K562 (cell line): ENCODE results near the gene EPN2. TPM values are rescaled to one million over a fixed set of nuclear protein-coding genes. Genes with fewer than 3 reads are reported as not detected.

Source experiments
- ATAC-seq: fragments of 200-7000 bp; cut with Tn5 transposase; 3 replicates; pipeline ENCODE4 v1.9.1; 2020; ENCODE audit warnings: moderate library complexity
- BruUV-seq: library from RNA; stranded (reverse); fragments of 400-500 nt; replicated peaks from 2 replicates; lab custom pipeline; 2021; lab: Mats Ljungman, UMichigan
- CTCF ChIA-PET: fragments of 300-600 bp; formaldehyde crosslinking; extraction: SDS; loops from one replicate; lab custom pipeline; 2021; ENCODE audit warnings: low intra/inter-chr PET ratio; lab: Yijun Ruan, JAX
- POLR2A ChIA-PET: fragments of 300-600, 350-650 bp; sonication (Branson Sonifier 250); formaldehyde crosslinking; extraction: SDS; loops from one replicate; lab custom pipeline; 2021; ENCODE audit warnings: antibody characterized with exemption, inconsistent platforms; lab: Yijun Ruan, JAX
- DNase-seq, 4 experiments: peaks; one replicate each; pipeline versions ENCODE4 v3.0.0 to v3.0.0-alpha.2; 2011 to 2018; ENCODE audit warnings: low spot score in 3 of 4, mixed read lengths in 3 of 4; ENCODE audit errors: extremely low read depth in 1 of 4
- FAIRE-seq: peaks from 2 replicates; lab custom pipeline; 2011; peaks lifted over from hg19 to GRCh38; lab: Jason Lieb, UNC
- H2AFZ ChIP-seq: 2 replicates; pipeline ENCODE4 v1.6.0; 2011; ENCODE audit warnings: low read depth, low read length, control low read depth, inconsistent platforms
- H3K27ac ChIP-seq: fragments of 200-600 bp; 3 replicates; pipeline ENCODE4 v1.8.0; 2011; ENCODE audit warnings: low read depth, mild to moderate bottlenecking, control low read depth, inconsistent platforms, low read length, moderate library complexity, mixed read lengths; ENCODE audit errors: extremely low read depth
- H3K27me3 ChIP-seq, 2 experiments: fragments of 300-600 bp in 1 of 2; 2 replicates in 1 of 2; 3 replicates in 1 of 2; pipeline versions ENCODE4 v1.6.0 to v1.8.0; 2011; ENCODE audit warnings: inconsistent platforms in 2 of 2, low read length in 2 of 2, mild to moderate bottlenecking in 1 of 2, mixed read lengths in 1 of 2, moderate library complexity in 1 of 2; ENCODE audit not compliant: control insufficient read depth in 2 of 2, insufficient read depth in 2 of 2
- H3K36me3 ChIP-seq: fragments of 300-600 bp; 3 replicates; pipeline ENCODE4 v1.8.0; 2011; ENCODE audit warnings: mild to moderate bottlenecking, low read length, inconsistent platforms; ENCODE audit not compliant: control insufficient read depth, insufficient read depth
- H3K4me1 ChIP-seq, 2 experiments: fragments of 200-600 bp in 1 of 2; replicated peaks in 1 of 2; 2 replicates in 1 of 2; 3 replicates in 1 of 2; pipeline versions ENCODE4 v1.5.1 to v1.8.0; 2011; ENCODE audit warnings: inconsistent platforms in 2 of 2, low read length in 2 of 2, mild to moderate bottlenecking in 1 of 2, mixed read lengths in 1 of 2, moderate library complexity in 1 of 2; ENCODE audit not compliant: control insufficient read depth in 2 of 2, insufficient read depth in 2 of 2
- H3K4me2 ChIP-seq: 2 replicates; pipeline ENCODE4 v1.6.1; 2011; ENCODE audit warnings: low read length, control low read depth, inconsistent platforms, mixed read lengths; ENCODE audit not compliant: insufficient read depth
- H3K4me3 ChIP-seq: fragments of 200-600 bp; sonication (generic), shearing (Covaris generic); 2 replicates; pipeline ENCODE4 v1.5.1; 2016; ENCODE audit warnings: control low read depth, inconsistent platforms
- H3K79me2 ChIP-seq: fragments of 200-600 bp; 3 replicates; pipeline ENCODE4 v1.8.0; 2011; ENCODE audit warnings: low read length, inconsistent platforms; ENCODE audit not compliant: control insufficient read depth, insufficient read depth
- H3K9ac ChIP-seq, 2 experiments: 2 replicates each; pipeline versions ENCODE4 v1.6.0 to v1.6.1; 2011; ENCODE audit warnings: low read depth in 2 of 2, low read length in 2 of 2, control low read depth in 1 of 2, inconsistent platforms in 1 of 2, mild to moderate bottlenecking in 1 of 2, mixed read lengths in 1 of 2; ENCODE audit not compliant: insufficient read depth in 1 of 2
- H3K9me1 ChIP-seq: one replicate; pipeline ENCODE4 v1.6.0; 2011; ENCODE audit warnings: inconsistent platforms, mild to moderate bottlenecking, low read length, moderate library complexity; ENCODE audit not compliant: control insufficient read depth, insufficient read depth
- H3K9me3 ChIP-seq: replicated peaks from 2 replicates; pipeline ENCODE4 v1.5.1; 2011; ENCODE audit warnings: low read depth, low read length, inconsistent platforms; ENCODE audit not compliant: control insufficient read depth, insufficient read depth
- H4K20me1 ChIP-seq: replicated peaks from 2 replicates; pipeline ENCODE4 v1.6.1; 2011; ENCODE audit warnings: low read length, inconsistent platforms, mixed read lengths; ENCODE audit not compliant: control insufficient read depth, insufficient read depth
- CBFA2T3 ChIP-seq: fragments of 450-650 bp; IDR thresholded peaks from 2 replicates; pipeline ENCODE4 v1.6.1; 2017
- NBN ChIP-seq: fragments of 450-650 bp; IDR thresholded peaks from 2 replicates; pipeline ENCODE4 v1.6.1; 2016; ENCODE audit warnings: low read depth, mild to moderate bottlenecking
- NFXL1 ChIP-seq: fragments of 450-650 bp; formaldehyde crosslinking; IDR thresholded peaks from 2 replicates; pipeline ENCODE4 v1.4.0; 2021; ENCODE audit warnings: mild to moderate bottlenecking
- NR2C1 ChIP-seq, 2 experiments: fragments of 450-650 bp; IDR thresholded peaks; 2 replicates each; pipeline ENCODE4 v1.6.1; 2017; ENCODE audit warnings: mild to moderate bottlenecking in 2 of 2, antibody characterized with exemption in 1 of 2, inconsistent platforms in 1 of 2, missing compliant biosample characterization in 1 of 2, missing genetic modification characterization in 1 of 2
- PCBP1 ChIP-seq: fragments of 200-400 bp; formaldehyde crosslinking; IDR thresholded peaks from 2 replicates; pipeline ENCODE4 v1.6.1; 2018; ENCODE audit warnings: mild to moderate bottlenecking, low read depth, low read length; ENCODE audit not compliant: poor library complexity, severe bottlenecking
- SIX5 ChIP-seq, 2 experiments: IDR thresholded peaks; 2 replicates each; pipeline ENCODE4 v1.6.1; 2011; ENCODE audit warnings: low read length in 2 of 2, borderline replicate concordance in 1 of 2, low read depth in 1 of 2, mild to moderate bottlenecking in 1 of 2, moderate library complexity in 1 of 2; ENCODE audit not compliant: insufficient read depth in 1 of 2
- TFAP4 ChIP-seq: sonication (generic); formaldehyde crosslinking; IDR thresholded peaks from 2 replicates; pipeline ENCODE4 v1.8.0; 2022; ENCODE audit warnings: missing genetic modification reagents, mild to moderate bottlenecking, moderate library complexity, borderline replicate concordance
- YBX1 ChIP-seq: fragments of 450-650 bp; IDR thresholded peaks from 2 replicates; pipeline ENCODE4 v1.7.1; 2016; ENCODE audit warnings: mild to moderate bottlenecking
- WGBS: fragments of 100-300 bp; shearing (Covaris generic); methylation state at CpG from one replicate; pipeline ENCODE4 v1.1.6; 2016; ENCODE audit warnings: low coverage, mixed read lengths; ENCODE audit not compliant: insufficient coverage; ENCODE audit errors: missing lambda C conversion rate; 5-methylcytosine and 5-hydroxymethylcytosine counted together
- in situ Hi-C: fragments of 300-500 bp; cut with MboI; formaldehyde crosslinking; loops from 4 replicates; pipeline ENCODE4 v1.15.0; 2018; ENCODE audit warnings: inconsistent platforms, mixed read lengths
- intact Hi-C: fragments of 100-400 bp; cut with micrococcal nuclease; formaldehyde crosslinking; loops from 2 replicates; pipeline ENCODE4 v1.14.2; 2022
- polyA plus RNA-seq, 8 experiments: library from polyadenylated mRNA; depleted of rRNA in 4 of 8; stranded (reverse) in 5 of 8; unstranded in 3 of 8; fragments of >200 nt; fragmentation: Nextera tagmentation in 2 of 8; fragmentation: Illumina TruSeq in 1 of 8; extraction: Ambion mirVana in 2 of 8; extraction: Trizol in 1 of 8; gene quantifications; 2 replicates each; pipeline versions ENCODE4 v1.2.1 to v1.2.3, GENCODE V29; 2011 to 2014; ENCODE audit warnings: inconsistent platforms in 1 of 8, missing spikeins in 1 of 8
- total RNA-seq, 7 experiments: library from RNA; depleted of rRNA in 6 of 7; stranded (reverse); fragments of >200 nt in 6 of 7; fragmentation: Illumina TruSeq in 2 of 7; extraction: Trizol in 2 of 7; gene quantifications; 2 replicates each; pipeline versions ENCODE4 v1.2.1 to v1.2.3, GENCODE V29; 2011 to 2021; ENCODE audit warnings: low replicate concordance in 1 of 7

EPN2 gene
- total and polyA plus RNA-seq, 9 of the 15 experiments (the other 6 are each of a cell fraction or from before 2014, with no cell fraction given), result 1.0 to 12.9 (median 8.9) TPM

GRCh38 chr17:19248151-19248927 lies 11.2 kb downstream of the EPN2 start (continued):
- TF ChIP-seq NFXL1 (no peak), PCBP1 (no peak), SIX5 (IDR thresholded peaks at IDR 0.05; ENCODE audit: borderline replicate concordance in 1 of 2, insufficient read depth in 1 of 2, low read depth in 1 of 2, low read length in 2 of 2) (no peak), CBFA2T3 (peak; percentile 71), YBX1 (no peak)

- no peaks in the 10 kb centered on the region for H3K27me3 ChIP-seq
- H3K4me3 ChIP-seq, result no peak overlapping the region
- intact Hi-C loops, result no loop called here
- ChIA-PET CTCF (no interaction called here), POLR2A (interaction anchor here (0.6 to 3.6 kb wide), 3 partner anchors 10 to 169 kb away, joined by 4 to 16 read pairs (median 7); no protein-coding TSS in a partner anchor)
- H3K9me3 ChIP-seq, result no peaks in the 10 kb centered on the region
- in situ Hi-C loops, result loop anchor here (10.0 kb wide), 1 partner anchor 144 kb away; no protein-coding TSS in a partner anchor
- H3K4me2 ChIP-seq, result peak overlapping the region; percentile 18; the same call in 1 of the 2 replicates
- no peak for FAIRE-seq
- H3K27ac ChIP-seq, result no peak overlapping the region; the same call in 2 of the 3 replicates
- WGBS, result 46% methylated on average over 7 of the region's 7 CpGs
- peaks cover 2% of the 10 kb centered on the region for H3K9me1 ChIP-seq
- DNase-seq, result peak in 1 of 4 experiments; percentile 18
- H2AFZ ChIP-seq, result no peak overlapping the region
- ATAC-seq, result peak; percentile 49
- H3K79me2 ChIP-seq, result peaks cover 22% of the 10 kb centered on the region
- peak overlapping the region; percentile 9 to 63; a peak in 1 of 4 replicates for H3K9ac ChIP-seq
- BruUV-seq, result no TSS peak
- peaks cover 15% of the 10 kb centered on the region; the same call in 1 of the 2 replicates for H4K20me1 ChIP-seq
- H3K36me3 ChIP-seq, result 0 out of 3 replicates have a peak, but pooled peaks cover 4% of the 10 kb centered on the region
- TF ChIP-seq TFAP4 (CRISPR knock-in tag) (0 out of 2 replicates have a peak, but pooled peaks have one; percentile 17), NR2C1 (IDR thresholded peaks at IDR 0.05) (no peak), NR2C1 (tag; IDR thresholded peaks at IDR 0.05) (no peak), NBN (no peak)
- TF ChIP-seq, all 486 proteins: peak for 1
- H3K4me1 ChIP-seq, result peaks cover 12 to 28% of the 10 kb centered on the region in 2 experiments; a peak in 4 of 5 replicates
These were observed 11.9 kb downstream of the EPN2 start for GRCh38 chr17:19248928-19249574.
